Stimulated activated CD4-positive, alpha-beta T cell treated with anti-CD3 and anti-CD28 coated beads, Interleukin-4, amount 100 ng/mL, for 1 hour (primary cell): Measurements from ENCODE around the gene MFN1.

ENCODE experiments used
- DNase-seq: peaks from one replicate; pipeline ENCODE4 v3.0.0-alpha.2; 2020

The MFN1 gene

GRCh38 chr3:179348325-179349013 lies 960 bp downstream of the MFN1 start:
- DNase-seq = no peak

- DNase-seq = no peak
Observed at GRCh38 chr3:179355996-179356395, 8.5 kb downstream of the MFN1 start.

GRCh38 chr3:179363332-179363731 lies 15.8 kb downstream of the MFN1 start:
- DNase-seq = no peak

GRCh38 chr3:179369621-179370020 lies 22.1 kb downstream of the MFN1 start:
- no peak for DNase-seq

GRCh38 chr3:179373938-179374337 lies 26.4 kb downstream of the MFN1 start:
- DNase-seq = no peak

- no peak for DNase-seq
Observed at GRCh38 chr3:179375091-179375999, 27.8 kb downstream of the MFN1 start.

- DNase-seq = no peak
Observed at GRCh38 chr3:179376474-179376873, 29.0 kb downstream of the MFN1 start.

- DNase-seq = no peak
Observed at GRCh38 chr3:179391906-179392305, 44.4 kb downstream of the MFN1 start.

GRCh38 chr3:179398574-179399231 lies 51.2 kb downstream of the MFN1 start:
- DNase-seq = no peak

- no peak for DNase-seq
Observed at GRCh38 chr3:179401561-179401960, 54.1 kb downstream of the MFN1 start.

GRCh38 chr3:179402963-179403362 lies 55.5 kb downstream of the MFN1 start:
- DNase-seq = no peak

- no peak for DNase-seq
Observed at GRCh38 chr3:179404307-179404706, 56.8 kb downstream of the MFN1 start.

- DNase-seq = no peak
Observed at GRCh38 chr3:179410331-179410730, 62.8 kb downstream of the MFN1 start.

- no peak for DNase-seq
Observed at GRCh38 chr3:179410999-179411398, 63.5 kb downstream of the MFN1 start.

- no peak for DNase-seq
Observed at GRCh38 chr3:179414804-179415203, 67.3 kb downstream of the MFN1 start.

GRCh38 chr3:179415377-179415776 lies 67.9 kb downstream of the MFN1 start:
- DNase-seq = no peak

GRCh38 chr3:179416681-179417080 lies 69.2 kb downstream of the MFN1 start:
- DNase-seq = no peak

GRCh38 chr3:179418610-179419009 lies 71.1 kb downstream of the MFN1 start:
- no peak for DNase-seq

GRCh38 chr3:179421500-179421899 lies 74.0 kb downstream of the MFN1 start:
- DNase-seq = no peak

GRCh38 chr3:179425075-179425474 lies 77.6 kb downstream of the MFN1 start:
- DNase-seq = no peak

- DNase-seq = no peak
Observed at GRCh38 chr3:179428876-179429548, 81.5 kb downstream of the MFN1 start.

- no peak for DNase-seq
Observed at GRCh38 chr3:179430277-179430870, 82.9 kb downstream of the MFN1 start.

- DNase-seq = no peak
Observed at GRCh38 chr3:179432021-179432420, 84.5 kb downstream of the MFN1 start.
